Measurements from ENCODE around the gene SPC24.
"Not testable (repeated sequence)": the region's sequence is repeated elsewhere in the genome, so short reads cannot be mapped to it uniquely, and the experiment has no call there.

Gene SPC24

GRCh38 chr19:11196406-11197287, 41.1 kb upstream of the SPC24 start:
- H3K4me3 Mint-ChIP-seq: peak overlapping the region; percentile 54
- no peaks in the 10 kb centered on the region for H3K9me3 Mint-ChIP-seq
- peaks cover 3% of the 10 kb centered on the region for H3K4me1 Mint-ChIP-seq (ENCODE audit: low read depth)
- H3K36me3 Mint-ChIP-seq (ENCODE audit: low read depth): no peaks in the 10 kb centered on the region
- peaks cover 15% of the 10 kb centered on the region for H3K27me3 Mint-ChIP-seq
- H3K27ac Mint-ChIP-seq: no peak overlapping the region

GRCh38 chr19:11195681-11196080, 40.1 kb upstream of the SPC24 start:
- no peak overlapping the region for H3K27ac Mint-ChIP-seq
- peaks cover 3% of the 10 kb centered on the region for H3K4me1 Mint-ChIP-seq (ENCODE audit: low read depth)
- H3K9me3 Mint-ChIP-seq: no peaks in the 10 kb centered on the region
- peaks cover 15% of the 10 kb centered on the region for H3K27me3 Mint-ChIP-seq
- no peak overlapping the region for H3K4me3 Mint-ChIP-seq
- H3K36me3 Mint-ChIP-seq (ENCODE audit: low read depth): no peaks in the 10 kb centered on the region

GRCh38 chr19:11194656-11195558, 39.3 kb upstream of the SPC24 start:
- peaks cover 15% of the 10 kb centered on the region for H3K27me3 Mint-ChIP-seq
- no peak overlapping the region for H3K4me3 Mint-ChIP-seq
- H3K27ac Mint-ChIP-seq: no peak overlapping the region
- peaks cover 3% of the 10 kb centered on the region for H3K4me1 Mint-ChIP-seq (ENCODE audit: low read depth)
- no peaks in the 10 kb centered on the region for H3K36me3 Mint-ChIP-seq (ENCODE audit: low read depth)
- no peaks in the 10 kb centered on the region for H3K9me3 Mint-ChIP-seq

- H3K4me1 Mint-ChIP-seq (ENCODE audit: low read depth): peaks cover 3% of the 10 kb centered on the region
- no peaks in the 10 kb centered on the region for H3K36me3 Mint-ChIP-seq (ENCODE audit: low read depth)
- H3K27ac Mint-ChIP-seq: no peak overlapping the region
- H3K9me3 Mint-ChIP-seq: no peaks in the 10 kb centered on the region
- H3K27me3 Mint-ChIP-seq: peaks cover 11% of the 10 kb centered on the region
- no peak overlapping the region for H3K4me3 Mint-ChIP-seq
Observed at GRCh38 chr19:11194173-11194572, 38.6 kb upstream of the SPC24 start.

GRCh38 chr19:11192957-11193939, 37.7 kb upstream of the SPC24 start:
- no peak overlapping the region for H3K27ac Mint-ChIP-seq
- H3K27me3 Mint-ChIP-seq: peaks cover 11% of the 10 kb centered on the region

GRCh38 chr19:11191934-11192333, 36.4 kb upstream of the SPC24 start:
- Mint-ChIP-seq H3K9me3 (no peaks in the 10 kb centered on the region), H3K36me3 (ENCODE audit: low read depth) (no peaks in the 10 kb centered on the region), H3K4me3 (no peak overlapping the region), H3K4me1 (ENCODE audit: low read depth) (peaks cover 3% of the 10 kb centered on the region), H3K27me3 (peaks cover 11% of the 10 kb centered on the region), H3K27ac (no peak overlapping the region)

More at GRCh38 chr19:11192957-11193939, 37.7 kb upstream of the SPC24 start:
- Mint-ChIP-seq H3K4me3 (no peak overlapping the region), H3K9me3 (no peaks in the 10 kb centered on the region), H3K4me1 (ENCODE audit: low read depth) (peaks cover 3% of the 10 kb centered on the region), H3K36me3 (ENCODE audit: low read depth) (no peaks in the 10 kb centered on the region)

GRCh38 chr19:11191273-11191755, 35.7 kb upstream of the SPC24 start:
- no peaks in the 10 kb centered on the region for H3K4me1 Mint-ChIP-seq (ENCODE audit: low read depth)
- no peak overlapping the region for H3K27ac Mint-ChIP-seq
- H3K27me3 Mint-ChIP-seq: peaks cover 8% of the 10 kb centered on the region
- H3K4me3 Mint-ChIP-seq: no peak overlapping the region
- H3K9me3 Mint-ChIP-seq: no peaks in the 10 kb centered on the region
- H3K36me3 Mint-ChIP-seq (ENCODE audit: low read depth): no peaks in the 10 kb centered on the region

GRCh38 chr19:11190501-11190900, 34.9 kb upstream of the SPC24 start:
- no peaks in the 10 kb centered on the region for H3K4me1 Mint-ChIP-seq (ENCODE audit: low read depth)
- H3K27me3 Mint-ChIP-seq: peaks cover 2% of the 10 kb centered on the region
- H3K27ac Mint-ChIP-seq: no peak overlapping the region
- H3K9me3 Mint-ChIP-seq: no peaks in the 10 kb centered on the region
- H3K4me3 Mint-ChIP-seq: no peak overlapping the region
- no peaks in the 10 kb centered on the region for H3K36me3 Mint-ChIP-seq (ENCODE audit: low read depth)

GRCh38 chr19:11187441-11187840, 31.9 kb upstream of the SPC24 start:
- Mint-ChIP-seq H3K36me3 (ENCODE audit: low read depth) (no peaks in the 10 kb centered on the region), H3K9me3 (no peaks in the 10 kb centered on the region), H3K4me1 (ENCODE audit: low read depth) (no peaks in the 10 kb centered on the region), H3K27ac (no peak overlapping the region), H3K4me3 (no peak overlapping the region), H3K27me3 (no peaks in the 10 kb centered on the region)

GRCh38 chr19:11182994-11183393, 27.4 kb upstream of the SPC24 start:
- Mint-ChIP-seq H3K9me3 (no peaks in the 10 kb centered on the region), H3K27me3 (no peaks in the 10 kb centered on the region), H3K4me3 (no peak overlapping the region), H3K27ac (no peak overlapping the region), H3K36me3 (ENCODE audit: low read depth) (no peaks in the 10 kb centered on the region), H3K4me1 (ENCODE audit: low read depth) (peaks cover 8% of the 10 kb centered on the region)

GRCh38 chr19:11181488-11181887, 25.9 kb upstream of the SPC24 start:
- Mint-ChIP-seq H3K27me3 (no peaks in the 10 kb centered on the region), H3K36me3 (ENCODE audit: low read depth) (no peaks in the 10 kb centered on the region), H3K4me1 (ENCODE audit: low read depth) (peaks cover 8% of the 10 kb centered on the region), H3K9me3 (no peaks in the 10 kb centered on the region), H3K27ac (no peak overlapping the region), H3K4me3 (no peak overlapping the region)

- H3K4me1 Mint-ChIP-seq (ENCODE audit: low read depth); H3K36me3 Mint-ChIP-seq (ENCODE audit: low read depth); H3K4me3 Mint-ChIP-seq; H3K27ac Mint-ChIP-seq; H3K9me3 Mint-ChIP-seq; H3K27me3 Mint-ChIP-seq: not testable (repeated sequence)
Observed at GRCh38 chr19:11180975-11181374, 25.4 kb upstream of the SPC24 start.

- Mint-ChIP-seq H3K9me3 (no peaks in the 10 kb centered on the region), H3K4me1 (ENCODE audit: low read depth) (peaks cover 8% of the 10 kb centered on the region), H3K4me3 (no peak overlapping the region), H3K27ac (no peak overlapping the region), H3K36me3 (ENCODE audit: low read depth) (no peaks in the 10 kb centered on the region), H3K27me3 (no peaks in the 10 kb centered on the region)
Observed at GRCh38 chr19:11180346-11180745, 24.8 kb upstream of the SPC24 start.

- no peak overlapping the region for H3K4me3 Mint-ChIP-seq
- no peaks in the 10 kb centered on the region for H3K9me3 Mint-ChIP-seq
- no peaks in the 10 kb centered on the region for H3K27me3 Mint-ChIP-seq
- no peak overlapping the region for H3K27ac Mint-ChIP-seq
- H3K36me3 Mint-ChIP-seq (ENCODE audit: low read depth): no peaks in the 10 kb centered on the region
- peaks cover 8% of the 10 kb centered on the region for H3K4me1 Mint-ChIP-seq (ENCODE audit: low read depth)
Observed at GRCh38 chr19:11179716-11180297, 24.2 kb upstream of the SPC24 start.
